ENCODE results near the gene ARNT2.
"Not testable (repeated sequence)": the region's sequence is repeated elsewhere in the genome, so short reads cannot be mapped to it uniquely, and the experiment has no call there.

The ARNT2 gene

GRCh38 chr15:80404057-80404760, at the start of gene ARNT2:
ARNT2 (plus strand) TSS chr15:80404382; CDS start chr15:80404516, 134 bp downstream.
- no peak for DNase-seq (ENCODE audit: low read depth in 2 of 2)

DNA sequence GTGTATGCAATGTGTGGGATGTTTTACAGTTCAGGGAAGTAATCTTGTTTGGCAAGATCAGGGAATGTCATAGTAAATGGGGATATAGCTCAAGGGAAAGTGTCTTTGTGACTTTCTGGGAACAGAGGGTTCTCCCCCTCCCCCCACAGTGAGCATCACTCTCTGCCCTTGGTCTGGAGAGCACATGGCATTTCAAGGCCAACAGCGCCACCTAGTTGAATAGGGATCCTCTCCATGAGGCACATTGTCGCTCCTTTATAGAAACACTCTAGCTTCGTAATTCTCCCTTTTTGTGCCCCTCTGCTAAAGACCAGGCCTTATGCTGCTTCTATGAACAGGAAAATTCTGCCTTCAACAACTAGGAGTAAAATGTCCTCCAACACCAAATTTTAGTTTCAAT, 37.1 kb upstream of the ARNT2 start:
- DNase-seq (ENCODE audit: low read depth in 2 of 2) = no peak

DNA sequence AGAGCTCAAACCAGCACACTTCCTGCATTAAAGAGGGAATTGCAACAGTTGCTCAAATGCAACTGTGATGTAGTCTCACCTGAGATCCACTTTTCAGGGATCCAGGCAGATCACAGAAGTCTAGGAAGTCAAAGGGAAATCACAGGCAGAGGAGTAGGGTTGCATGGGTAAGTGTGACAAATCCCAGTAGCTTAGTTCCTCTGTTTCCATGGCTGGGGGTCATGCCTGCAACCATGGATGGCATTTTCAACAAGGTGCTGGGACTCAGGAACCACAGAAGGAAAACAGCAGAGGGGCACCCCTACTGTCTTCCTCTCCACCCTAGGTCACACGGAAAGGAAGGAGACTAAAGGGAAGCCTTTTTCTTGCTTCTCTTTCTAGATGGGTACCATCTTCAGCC, 36.5 kb upstream of the ARNT2 start:
- no peak for DNase-seq (ENCODE audit: low read depth in 2 of 2)

DNA sequence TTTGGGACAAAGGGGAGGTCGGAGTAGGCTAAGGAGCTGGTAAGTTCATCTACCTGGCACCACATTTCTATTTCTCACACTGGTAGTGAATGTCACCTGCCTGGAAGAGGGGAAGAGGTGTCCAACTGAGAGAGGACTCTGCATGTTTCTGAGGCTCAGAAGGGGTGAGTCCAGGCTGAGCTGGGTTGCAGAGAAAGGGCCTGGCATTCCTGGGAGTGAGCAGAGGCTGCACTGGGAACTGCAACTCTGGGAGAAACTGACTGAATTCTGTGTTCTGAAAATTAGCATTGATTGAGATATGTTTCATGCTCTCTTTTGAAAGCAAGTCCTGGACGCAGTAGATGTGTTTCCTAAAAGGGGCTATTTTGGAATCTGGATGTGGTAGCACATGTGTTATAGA, 32.3 kb upstream of the ARNT2 start:
- DNase-seq (ENCODE audit: low read depth in 2 of 2) = no peak

GRCh38 chr15:80374441-80374840, 29.7 kb upstream of the ARNT2 start:
- no peak for DNase-seq (ENCODE audit: low read depth in 2 of 2)

DNA sequence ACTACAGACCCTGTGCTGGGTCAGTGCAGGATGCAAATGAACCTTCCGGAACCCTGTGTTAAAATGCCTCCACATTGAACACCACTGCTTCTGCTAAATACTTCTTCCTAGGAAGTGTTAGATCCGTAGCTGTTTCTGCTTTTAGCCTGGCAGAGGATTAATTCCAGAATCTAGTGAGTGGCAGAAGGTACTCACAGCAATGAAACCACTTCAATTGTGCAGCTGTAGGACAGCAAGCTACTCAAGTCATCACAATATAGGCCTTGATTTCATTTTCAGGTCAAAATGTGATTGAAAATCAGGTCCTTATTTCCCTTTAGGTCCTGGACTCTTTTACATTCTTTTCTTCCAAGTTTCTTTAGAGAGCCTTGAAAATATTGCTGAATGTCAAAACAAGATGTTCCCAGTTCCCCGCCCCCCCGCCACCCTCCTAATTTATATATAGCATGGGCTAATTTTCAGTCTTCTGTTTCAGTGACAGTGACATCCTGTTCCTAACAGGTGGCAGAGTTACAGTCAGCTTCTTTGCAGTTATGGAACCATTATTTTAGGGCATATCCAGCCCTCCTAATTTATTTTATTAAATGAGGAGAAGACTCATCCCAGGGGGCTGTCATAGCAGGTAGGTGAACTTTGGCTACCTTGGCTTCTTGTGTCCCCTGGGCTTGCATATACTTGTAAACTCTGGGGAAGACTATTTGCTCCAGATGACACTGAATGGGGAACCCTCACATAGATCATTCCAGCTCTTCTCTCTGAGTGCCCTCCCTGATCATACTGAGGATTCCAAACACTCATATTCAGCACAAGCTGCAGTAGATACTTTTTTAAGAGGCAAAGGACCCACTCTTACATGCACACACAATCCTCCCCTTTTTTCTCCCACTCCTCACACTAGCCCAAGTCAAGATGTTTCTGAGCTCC, 28.0 kb upstream of the ARNT2 start:
- no peak for DNase-seq (ENCODE audit: low read depth in 2 of 2)

DNA sequence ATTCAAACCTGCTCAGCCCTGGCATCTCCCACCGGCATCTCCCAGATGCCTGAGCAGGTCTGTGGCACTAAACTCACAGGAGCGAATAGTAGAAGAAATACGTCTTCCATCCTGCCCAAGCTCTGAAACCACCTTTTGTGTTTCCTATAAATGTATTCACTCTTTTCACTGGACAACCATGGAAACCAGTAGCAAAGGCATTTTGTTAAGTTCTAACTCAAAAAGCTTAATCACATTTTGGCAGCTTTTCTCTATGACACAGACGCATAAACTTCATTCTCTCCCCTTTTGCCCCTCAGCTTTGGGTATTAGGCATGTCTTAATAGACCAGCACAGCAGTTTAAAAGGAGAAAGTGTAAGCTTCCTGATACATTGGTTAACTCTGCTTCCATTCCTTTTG, 24.5 kb upstream of the ARNT2 start:
- DNase-seq (ENCODE audit: low read depth in 2 of 2) = no peak

GRCh38 chr15:80380154-80380553, 24.0 kb upstream of the ARNT2 start:
- DNase-seq (ENCODE audit: low read depth in 2 of 2) = no peak

GRCh38 chr15:80382285-80382684, 21.9 kb upstream of the ARNT2 start:
- DNase-seq (ENCODE audit: low read depth in 2 of 2) = no peak

DNA sequence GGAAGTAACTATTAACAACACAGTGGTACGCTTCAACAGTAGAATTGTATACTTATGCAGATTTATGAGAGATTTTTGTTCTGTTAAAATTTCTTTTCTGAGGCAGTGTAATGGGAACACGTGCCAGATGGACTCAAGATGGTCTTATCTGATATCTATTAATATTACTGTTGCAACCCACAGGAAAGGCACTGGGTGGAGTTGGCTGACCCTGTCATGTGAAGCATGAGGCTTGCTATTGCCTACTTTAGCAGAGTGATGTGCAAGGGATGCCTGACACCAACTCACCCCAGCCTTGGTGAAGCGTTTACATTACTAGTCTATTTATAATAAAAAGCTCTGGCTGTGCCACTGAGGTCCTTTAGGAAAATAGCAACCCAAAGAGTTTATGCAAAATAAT, 19.8 kb upstream of the ARNT2 start:
- no peak for DNase-seq (ENCODE audit: low read depth in 2 of 2)

DNA sequence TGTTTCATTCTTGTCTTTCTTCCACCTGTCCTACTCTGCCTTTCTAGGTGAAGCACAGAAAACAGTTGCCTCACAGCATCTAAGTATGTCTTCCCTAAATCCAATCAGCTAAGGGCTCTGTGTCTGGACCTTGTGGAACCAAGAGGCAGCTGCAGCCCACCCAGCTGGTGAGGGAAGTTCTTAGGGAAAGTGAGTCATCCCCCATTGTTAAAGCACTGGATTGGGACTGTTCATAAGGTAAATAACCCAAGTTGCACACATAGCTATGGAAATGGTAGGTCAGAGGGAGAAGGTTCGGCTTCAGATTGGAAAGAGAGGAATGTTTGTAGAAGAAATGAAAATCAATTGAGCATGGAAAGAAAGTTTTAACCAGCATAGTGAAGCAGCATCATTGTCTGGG, 18.0 kb upstream of the ARNT2 start:
- no peak for DNase-seq (ENCODE audit: low read depth in 2 of 2)

DNA sequence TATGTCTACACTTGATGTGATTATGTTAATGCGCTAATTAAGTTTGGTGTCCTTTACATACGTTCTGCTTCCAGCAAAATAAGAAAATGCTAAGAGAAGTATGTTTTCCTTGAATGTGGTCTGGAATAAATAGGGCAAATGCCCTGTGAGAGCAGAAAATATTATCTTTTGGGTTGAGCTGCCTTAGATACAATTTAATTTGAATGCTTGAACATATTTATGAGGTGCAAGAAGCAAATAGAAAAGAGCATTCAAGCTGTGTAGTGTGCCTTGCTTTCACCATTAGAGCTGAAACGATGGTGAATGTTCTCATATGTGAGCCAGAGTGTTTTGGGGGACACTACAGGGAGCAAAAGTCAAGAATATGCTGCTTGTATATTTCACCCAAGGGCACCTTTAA, 15.9 kb upstream of the ARNT2 start:
- no peak for DNase-seq (ENCODE audit: low read depth in 2 of 2)

GRCh38 chr15:80389370-80389769, 14.8 kb upstream of the ARNT2 start:
- DNase-seq (ENCODE audit: low read depth in 2 of 2) = no peak

DNA sequence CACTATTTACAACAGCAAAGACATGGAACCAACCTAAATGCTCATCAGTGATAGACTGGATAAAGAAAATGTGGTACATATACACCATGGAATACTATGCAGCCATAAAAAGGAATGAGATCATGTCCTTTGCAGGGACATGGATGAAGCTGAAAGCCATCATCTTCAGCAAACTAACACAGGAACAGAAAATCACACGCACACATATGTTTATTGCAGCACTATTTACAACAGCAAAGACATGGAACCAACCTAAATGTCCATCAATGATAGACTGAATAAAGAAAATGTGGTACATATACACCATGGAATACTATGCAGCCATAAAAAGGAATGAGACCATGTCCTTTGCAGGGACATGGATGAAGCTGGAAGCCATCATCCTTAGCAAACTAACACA, 13.2 kb upstream of the ARNT2 start:
- not testable (repeated sequence) for DNase-seq (ENCODE audit: low read depth in 2 of 2)

DNA sequence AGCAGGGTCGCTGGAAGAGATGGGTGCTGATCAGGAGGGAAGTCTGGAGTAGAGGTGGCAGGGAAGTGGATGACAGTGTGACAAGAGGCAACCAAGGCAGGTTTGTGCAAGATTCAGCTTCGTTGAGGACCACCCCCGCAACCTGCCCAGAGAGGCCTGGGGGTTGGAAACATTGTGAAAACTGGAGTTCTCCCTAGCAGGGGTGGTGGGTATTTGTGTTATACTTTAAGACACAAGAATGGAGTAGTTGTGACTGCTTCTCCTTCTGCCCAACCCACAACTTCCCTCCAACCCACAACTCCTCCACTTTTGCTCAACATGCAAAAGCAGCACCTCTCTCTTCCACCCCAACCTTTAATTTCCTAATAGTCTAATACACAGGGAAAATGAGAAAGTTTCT, 8.6 kb upstream of the ARNT2 start:
- no peak for DNase-seq (ENCODE audit: low read depth in 2 of 2)

GRCh38 chr15:80396096-80396495, 8.1 kb upstream of the ARNT2 start:
- no peak for DNase-seq (ENCODE audit: low read depth in 2 of 2)

GRCh38 chr15:80399508-80399907, 4.7 kb upstream of the ARNT2 start:
- DNase-seq (ENCODE audit: low read depth in 2 of 2) = no peak

DNA sequence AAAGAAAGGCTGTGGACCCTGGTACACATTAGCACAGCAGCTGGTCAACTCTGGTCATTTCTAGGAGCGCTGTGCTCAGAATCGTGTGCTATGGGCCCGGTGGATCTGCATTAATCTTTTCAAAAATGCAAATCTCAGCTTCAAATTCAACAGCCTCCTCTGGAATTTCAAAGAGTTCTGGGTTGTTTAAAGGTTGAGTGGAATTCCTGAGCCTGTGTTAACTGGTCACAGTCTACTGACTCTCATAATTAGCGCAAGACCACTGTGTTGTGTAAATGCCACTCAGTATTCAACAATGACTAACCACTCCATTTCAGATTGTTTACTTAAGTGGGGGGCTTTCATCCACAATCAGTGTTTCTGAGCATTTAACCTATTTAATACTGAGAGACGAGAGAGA, 2.7 kb upstream of the ARNT2 start:
- DNase-seq (ENCODE audit: low read depth in 2 of 2) = no peak

GRCh38 chr15:80402339-80402738, 1.8 kb upstream of the ARNT2 start:
- DNase-seq (ENCODE audit: low read depth in 2 of 2) = no peak

GRCh38 chr15:80403712-80404056, 498 bp upstream of the ARNT2 start:
- no peak for DNase-seq (ENCODE audit: low read depth in 2 of 2)

DNA sequence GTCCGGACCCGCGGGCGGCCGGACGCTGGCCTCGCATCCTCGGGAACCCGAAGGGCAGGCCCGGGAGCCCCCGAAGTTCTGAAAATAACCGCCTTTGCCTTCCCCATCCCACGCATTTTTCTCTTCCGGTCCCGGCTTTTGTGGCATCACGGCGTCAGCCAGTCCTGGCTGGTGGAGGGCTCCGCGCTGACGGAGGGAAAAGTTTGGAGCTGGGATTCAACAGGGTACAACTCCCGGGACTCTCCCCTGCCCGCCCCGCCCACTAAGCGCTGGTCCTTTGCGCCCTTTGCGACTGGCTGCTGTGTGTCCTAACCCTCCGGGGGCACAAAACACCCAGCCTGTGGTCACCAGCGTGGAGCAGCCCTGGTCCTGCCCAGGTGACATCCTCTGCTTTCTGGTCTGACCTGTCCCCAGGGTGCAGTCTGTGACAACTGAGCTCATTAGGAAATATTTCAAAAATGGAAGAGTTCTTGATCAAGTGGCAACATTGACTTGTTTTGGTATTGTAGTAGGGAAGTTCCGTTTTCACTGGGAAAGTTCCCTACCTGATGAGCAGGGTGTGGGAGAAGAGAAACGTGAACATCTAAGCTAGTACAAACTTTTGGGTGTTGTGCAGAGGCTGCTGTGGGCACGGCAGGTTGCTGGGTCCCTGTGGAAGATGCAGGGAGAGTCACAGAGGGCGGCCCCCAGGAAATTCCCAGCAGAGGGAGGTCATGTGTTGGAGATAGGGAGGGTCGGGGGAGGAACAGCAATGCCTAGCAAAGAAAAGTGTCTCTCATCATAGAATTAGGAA, 775 bp downstream of the ARNT2 start:
- no peak for DNase-seq (ENCODE audit: low read depth in 2 of 2)

- no peak for DNase-seq (ENCODE audit: low read depth in 2 of 2)
These were observed 1.3 kb downstream of the ARNT2 start for GRCh38 chr15:80405554-80405850.

GRCh38 chr15:80405970-80406369, 1.8 kb downstream of the ARNT2 start:
- no peak for DNase-seq (ENCODE audit: low read depth in 2 of 2)
